GM21576 (cell line): ENCODE data around the gene ACTBL2.
"Not testable (repeated sequence)": the region's sequence is repeated elsewhere in the genome, so short reads cannot be mapped to it uniquely, and the experiment has no call there.

Experiments
- ATAC-seq: cut with Tn5 transposase; IDR thresholded peaks from one replicate; pipeline ENCODE4 v1.9.1; 2021; ENCODE audit warnings: mild to moderate bottlenecking, moderate library complexity; ENCODE audit not compliant: unreplicated experiment

ACTBL2 gene

DNA sequence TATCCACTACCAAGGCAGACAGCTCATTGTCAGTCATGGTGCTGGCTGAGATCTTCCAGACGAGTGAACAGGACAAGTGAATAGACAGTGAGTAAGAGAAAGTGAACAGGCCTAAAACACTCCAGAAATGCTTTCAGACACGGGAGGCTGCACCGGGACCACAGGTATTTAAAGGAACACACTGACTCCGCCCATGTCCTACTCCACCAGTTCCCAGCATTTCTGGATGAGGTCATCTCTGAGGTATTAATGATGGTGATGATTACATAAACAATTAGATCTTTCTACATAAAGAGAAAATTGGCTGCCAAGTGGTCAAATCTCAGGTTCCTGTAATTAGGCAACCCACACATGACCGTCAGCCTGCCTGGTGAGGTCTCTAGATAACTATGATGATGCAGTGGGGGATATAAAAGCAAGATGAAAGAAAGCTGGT lies at the start of gene ACTBL2:
Gene ACTBL2 (minus strand): TSS at position 141 of the 436 bp plus-strand sequence. CDS start 104 bp downstream, at position 37.
- ATAC-seq, result no peak

DNA sequence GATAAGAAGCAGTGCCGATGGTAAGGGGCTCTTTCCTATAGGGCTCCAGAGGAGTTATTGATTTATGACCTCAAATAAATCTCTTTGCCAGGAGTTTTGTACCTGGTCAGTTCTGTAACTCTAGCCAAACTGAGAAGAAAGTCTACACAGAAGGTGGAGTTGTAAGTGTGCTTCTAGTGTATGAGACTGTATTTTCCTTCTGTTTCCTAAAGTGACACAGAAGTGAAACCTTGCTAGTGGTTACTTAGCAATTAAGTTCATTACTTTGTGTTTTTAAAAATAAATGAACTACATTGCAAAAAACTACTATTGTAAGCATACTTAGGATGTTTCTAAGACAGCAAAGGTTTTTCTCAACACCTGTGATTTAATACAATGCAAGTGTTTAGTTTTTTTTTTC lies 48.7 kb upstream of the ACTBL2 start:
- no peak for ATAC-seq

DNA sequence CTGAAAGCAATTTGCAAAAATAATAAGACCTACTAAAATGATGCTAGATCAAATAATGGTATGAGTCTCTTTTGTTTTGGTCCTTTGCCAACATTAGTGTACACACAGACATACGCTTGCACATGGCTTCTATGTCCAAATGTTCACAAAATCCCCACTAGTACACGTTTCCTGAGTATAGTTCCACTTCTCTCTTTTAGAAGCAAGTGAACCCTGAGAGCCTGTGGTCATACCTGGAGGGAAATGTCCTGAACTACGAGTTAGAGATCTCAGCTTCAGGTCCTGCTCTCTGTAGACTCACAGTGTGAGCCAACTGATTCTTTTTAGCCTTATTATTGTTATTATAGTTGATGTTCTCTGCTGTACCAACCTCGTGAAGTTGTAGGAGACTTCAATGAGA lies 47.3 kb upstream of the ACTBL2 start:
- ATAC-seq, result peak; percentile 57

DNA sequence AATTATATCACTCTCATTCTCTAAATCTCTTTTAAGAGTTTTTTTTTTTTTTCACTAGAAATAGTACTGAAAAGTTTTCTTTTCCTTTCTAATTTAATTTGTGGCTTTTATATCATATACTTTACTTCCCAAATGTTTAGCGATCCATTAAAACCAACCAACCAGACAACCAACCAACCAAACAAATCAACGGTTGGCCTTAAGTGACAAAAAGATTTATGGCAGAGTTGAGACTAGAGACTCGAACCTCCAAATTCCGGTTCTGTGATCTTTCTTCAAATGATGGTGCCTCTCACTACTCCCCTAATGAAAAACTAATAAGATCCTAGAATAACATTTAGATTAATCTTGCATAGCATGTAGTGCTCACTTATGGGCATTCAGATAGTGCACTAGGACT lies 45.3 kb upstream of the ACTBL2 start:
- ATAC-seq, result no peak

DNA sequence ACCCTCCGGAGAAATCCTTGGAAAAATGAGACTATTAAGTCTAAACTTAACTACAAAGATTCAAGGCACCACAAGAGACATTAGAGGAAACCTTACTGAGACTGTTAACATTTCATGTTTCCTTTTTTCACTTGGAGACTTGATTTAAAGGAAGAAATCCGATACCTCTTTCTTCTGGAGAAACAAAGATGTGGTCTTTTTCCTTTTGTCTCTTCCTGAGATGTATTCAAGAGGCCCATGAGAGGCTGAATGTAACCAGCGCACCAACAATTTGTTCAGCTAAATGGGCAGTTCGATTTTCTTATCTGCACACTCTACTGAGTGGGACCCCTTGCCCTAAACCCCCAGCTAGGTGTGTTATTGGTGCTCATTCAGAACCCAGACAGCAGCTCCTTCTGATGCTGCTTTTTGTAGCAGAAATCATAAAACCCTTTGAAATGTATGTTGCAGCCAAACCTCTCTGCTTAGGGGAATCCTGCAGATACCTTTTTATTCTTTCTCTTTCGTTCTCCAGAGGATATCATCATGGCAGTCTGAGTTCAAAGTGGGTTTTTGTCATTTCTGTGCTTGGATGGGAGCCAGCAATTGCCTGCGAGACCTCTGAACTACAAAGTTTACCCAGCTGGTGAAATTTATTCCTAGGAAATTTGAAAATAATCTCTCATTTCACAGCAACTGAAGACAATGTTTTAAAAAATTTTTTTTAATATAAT lies 41.9 kb upstream of the ACTBL2 start:
- ATAC-seq, result no peak

DNA sequence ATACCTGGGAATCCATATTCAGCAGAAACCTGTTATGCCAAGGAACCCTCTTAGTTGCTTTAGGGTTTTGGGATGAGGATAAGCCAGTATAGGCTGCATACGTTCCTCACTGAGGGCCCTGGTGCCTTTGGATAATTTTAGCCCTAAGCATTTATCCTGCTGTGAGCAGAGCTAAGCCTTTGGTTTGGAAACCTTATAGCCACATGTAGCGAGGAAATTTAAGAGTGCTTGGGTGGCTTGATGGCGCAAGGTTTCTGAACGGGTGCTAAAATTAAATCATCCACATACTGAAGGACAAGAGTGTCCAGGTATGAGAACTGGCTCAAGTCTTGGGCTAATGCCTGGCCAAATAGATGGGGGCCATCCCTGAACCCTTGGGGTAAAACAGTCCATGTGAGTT lies 39.9 kb upstream of the ACTBL2 start:
- not testable (repeated sequence) for ATAC-seq

DNA sequence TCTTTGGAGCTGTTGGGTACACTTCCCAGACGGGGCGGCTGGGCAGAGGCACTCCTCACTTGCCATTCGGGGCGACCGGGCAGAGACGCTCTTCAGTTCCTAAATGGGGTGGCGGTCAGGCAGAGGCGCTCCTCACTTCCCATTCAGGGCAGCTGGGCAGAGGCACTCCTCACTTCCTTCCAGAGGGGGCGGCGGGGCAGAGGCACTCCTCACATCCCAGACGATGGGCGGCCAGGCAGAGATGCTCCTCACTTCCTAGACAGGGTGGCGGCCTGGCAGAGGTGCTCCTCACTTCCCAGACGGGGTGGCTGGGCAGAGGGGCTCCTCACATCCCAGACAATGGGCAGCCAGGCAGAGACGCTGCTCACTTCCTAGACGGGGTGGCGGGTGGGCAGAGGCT lies 35.8 kb upstream of the ACTBL2 start:
- ATAC-seq, result not testable (repeated sequence)

DNA sequence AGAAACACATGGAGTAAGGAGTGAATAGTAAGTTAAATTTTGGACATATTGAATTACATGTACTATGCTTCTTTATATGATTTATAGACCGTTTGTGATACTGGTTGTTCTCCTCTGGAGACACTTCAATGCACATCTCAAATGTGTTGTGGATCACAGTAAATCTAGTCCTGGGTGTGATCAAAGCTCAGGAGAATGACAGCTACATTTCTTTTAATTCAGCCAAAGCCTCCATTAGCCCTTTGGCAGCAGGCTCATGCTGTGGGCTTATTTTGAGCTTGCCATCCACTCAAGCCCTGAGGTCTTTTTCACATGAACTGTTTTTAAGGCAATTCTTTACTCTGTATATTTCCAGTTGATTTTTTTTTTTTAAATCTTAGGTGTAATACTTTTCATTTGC lies 34.6 kb upstream of the ACTBL2 start:
- no peak for ATAC-seq

DNA sequence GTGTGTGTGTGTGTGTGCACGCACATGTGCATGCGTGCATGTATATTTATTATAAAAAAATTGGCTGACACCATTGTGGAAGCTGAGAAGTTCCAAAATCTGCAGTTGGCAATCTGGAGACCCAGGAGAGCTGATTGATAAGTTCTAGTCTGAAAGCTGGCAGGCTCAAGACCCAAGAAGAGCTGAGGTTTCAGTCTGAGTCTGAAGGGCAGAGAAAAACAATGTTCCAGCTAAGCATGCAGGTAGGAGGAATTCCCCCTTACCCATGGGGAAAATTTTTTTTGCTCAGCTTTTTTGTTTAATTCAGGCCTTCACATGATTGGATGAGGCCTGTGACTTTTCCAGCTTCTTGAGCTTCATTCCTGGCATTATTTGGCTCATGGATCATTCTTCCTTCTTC lies 31.2 kb upstream of the ACTBL2 start:
- ATAC-seq, result no peak

DNA sequence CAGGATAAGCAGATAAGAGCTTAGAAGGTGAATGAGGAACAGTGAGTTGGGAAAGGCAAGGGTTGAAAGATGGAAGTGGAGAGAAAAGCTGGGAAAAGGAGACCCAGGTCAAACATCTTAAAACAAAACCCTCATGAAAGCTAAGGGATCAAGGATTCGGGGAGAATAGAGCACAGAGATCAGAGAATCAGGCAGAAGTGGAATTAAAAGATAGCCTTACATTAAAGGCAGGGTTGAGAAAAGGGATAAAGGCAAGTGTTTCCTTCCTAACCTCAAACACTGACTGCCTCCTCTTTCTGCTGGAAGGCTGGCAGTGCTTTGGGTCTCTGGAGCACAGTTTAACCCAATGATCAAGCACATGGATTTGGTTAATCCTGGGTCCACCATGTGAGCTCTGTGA lies 28.7 kb upstream of the ACTBL2 start:
- no peak for ATAC-seq

DNA sequence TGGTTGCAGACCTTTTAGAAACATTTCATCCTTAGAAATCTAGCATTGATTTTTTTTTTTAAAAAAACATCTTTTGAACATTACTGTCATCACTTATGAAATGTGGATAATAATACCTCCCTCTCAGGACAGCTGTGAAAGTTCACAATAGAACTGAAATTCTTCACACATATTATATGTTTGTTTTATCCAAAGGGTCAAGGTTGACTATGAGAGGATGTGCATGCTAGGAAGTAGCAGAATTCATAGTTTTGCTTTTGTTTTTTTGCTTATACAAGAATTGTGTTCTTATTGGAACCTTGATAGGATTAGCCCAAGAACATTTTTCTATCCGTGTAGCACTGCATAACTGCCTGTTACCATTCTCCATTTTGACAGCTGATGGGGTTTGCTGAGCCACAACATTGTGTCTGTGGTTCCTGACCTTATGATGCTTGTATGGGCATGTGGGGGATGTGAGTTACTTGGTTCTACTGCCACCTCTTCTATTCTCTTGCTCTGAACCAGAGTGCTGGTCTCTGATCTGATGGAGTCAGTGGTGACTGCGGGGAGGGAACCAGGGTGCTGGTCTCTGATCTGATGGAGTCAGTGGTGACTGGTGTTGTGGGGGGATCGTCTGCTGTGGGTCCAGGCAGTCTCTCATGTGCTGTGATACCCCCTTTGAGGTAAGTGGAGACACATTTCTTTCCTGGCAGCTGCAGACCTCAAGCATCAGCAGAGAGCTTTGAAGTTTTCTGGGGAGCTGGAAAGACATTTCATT lies 27.1 kb upstream of the ACTBL2 start:
- no peak for ATAC-seq

DNA sequence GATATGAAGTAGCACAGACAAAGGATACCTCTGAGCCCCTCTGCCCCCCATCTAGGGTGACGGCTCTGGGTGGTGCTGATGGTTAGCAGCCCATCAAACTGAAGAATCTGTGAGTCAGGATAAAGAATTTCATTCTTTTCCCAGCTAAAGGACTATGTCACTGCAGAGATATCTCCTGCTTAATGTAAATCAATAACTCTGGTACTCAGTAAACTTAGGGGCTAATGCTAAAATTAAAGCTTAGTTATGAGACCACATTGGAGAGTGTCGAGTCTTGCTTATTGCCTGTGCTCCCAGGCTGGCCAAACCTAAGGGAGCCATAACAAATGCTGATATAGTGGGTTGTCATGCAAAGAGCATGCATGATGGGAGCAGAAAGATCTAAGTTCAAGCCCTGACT lies 25.6 kb upstream of the ACTBL2 start:
- ATAC-seq, result no peak

DNA sequence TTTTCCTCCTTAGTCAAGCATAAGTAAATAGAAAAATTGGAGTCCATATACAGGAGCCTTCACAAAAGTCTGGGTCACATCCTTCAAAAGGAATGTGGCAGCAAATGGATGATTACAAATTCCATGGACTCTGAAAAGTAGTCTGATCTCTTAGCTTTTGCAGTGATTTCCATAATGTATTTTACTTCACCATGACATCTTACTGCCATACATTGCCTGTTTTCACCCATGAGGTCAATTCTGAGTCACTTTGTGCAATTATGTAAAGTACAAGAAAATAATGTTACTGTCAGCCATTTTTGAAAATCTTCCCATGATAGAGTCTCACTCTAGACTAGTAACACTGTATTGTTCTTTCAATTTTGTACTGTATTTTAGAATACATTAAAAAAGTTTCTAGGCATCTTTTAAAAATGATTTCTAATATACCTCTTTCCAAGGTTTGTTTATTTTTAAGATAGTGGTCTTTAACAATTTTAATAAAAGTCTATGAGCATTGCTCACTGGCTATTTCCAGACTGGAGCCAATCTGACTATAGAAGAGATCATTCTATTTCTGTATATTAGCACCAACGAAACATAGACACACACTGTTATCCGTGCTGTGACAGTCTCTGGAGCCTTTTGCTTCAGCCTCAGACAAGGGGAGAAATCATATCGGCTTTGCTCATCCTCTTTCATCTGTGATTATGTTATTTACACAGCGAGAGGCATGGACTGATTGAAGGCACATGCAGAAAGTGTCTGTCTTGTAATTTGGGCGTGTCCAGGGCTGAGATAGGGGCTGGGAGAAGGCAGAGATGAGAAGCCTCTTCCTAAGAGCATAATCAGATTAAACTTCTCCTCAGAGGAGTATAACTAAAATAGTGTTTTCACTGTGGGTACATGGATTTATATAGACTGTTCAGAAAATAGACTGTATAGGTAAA lies 22.9 kb upstream of the ACTBL2 start:
- ATAC-seq, result no peak

DNA sequence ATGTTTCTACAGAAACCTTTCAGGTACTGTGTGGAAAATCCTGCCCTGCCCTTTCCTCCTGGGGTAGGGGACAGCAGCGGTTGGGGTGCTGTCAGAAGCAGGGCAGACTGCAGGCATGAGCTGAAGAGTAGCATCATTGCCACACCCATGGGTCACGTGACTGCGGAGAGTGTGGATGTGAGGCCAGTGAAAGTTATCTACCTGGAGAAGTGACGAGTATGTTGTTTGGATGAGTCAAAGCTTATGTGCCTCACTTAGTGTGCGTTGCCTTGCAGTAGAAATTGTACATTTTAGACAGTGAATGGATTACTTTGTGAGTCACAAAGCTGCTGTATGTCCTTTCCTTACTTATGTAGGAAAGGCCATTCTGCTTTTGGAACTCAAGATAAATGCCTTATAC lies 21.7 kb upstream of the ACTBL2 start:
- ATAC-seq, result no peak

DNA sequence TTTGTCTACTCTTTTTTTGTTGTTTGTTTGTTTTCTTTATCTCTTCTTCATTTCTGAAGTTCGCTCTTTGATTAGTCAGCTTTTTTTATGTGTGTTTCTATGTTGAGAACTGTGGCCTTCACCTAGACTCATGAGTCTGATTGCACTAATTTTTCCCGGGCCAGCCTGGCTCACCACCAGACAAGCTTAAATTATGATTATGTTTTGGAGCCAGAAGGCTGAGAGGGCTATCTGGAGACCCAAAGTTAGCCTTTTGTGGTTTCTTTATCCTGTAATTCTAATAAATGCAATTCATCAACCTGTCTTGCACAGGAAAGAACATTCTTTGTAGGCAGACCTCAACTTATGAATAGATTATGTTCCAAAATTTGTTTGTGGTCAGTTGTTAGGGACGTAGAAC lies 20.8 kb upstream of the ACTBL2 start:
- ATAC-seq, result no peak

DNA sequence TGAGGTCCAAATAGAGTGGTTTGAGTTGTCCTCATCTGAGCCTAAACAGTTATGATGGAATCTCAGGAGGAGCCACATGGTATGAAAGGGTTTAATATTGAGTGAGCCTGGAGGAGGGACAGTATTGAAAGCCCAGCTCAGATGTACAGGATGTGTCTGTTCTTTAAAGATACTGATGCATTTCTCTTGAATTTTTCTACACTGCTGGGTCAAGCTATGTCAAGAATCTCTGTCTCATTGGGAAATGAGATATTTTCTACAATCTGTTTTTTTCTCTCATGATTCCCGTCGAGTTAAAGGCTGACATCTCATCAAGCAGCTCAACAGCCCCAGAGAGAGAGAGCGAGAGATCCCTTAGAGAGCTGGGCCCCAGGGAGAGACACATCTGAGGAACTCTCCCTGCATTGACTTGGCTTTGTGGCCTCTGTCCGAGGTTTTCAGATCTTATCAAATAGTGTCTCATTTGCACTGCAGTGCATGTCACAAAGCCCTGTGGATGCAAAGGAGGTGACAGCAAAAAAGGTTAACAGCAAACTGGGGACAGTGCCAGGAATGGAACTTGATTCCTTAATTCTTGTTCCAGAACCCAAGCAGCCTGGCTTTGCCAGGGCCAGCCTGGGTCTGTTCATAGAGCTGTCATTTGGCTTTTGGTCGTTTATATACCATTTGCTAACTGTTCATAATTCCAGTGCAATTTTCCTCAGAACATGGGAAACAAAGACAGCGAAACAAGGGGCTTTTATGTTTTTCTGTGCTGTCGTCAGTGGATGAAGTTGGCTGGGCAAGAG lies 19.0 kb upstream of the ACTBL2 start:
- no peak for ATAC-seq

DNA sequence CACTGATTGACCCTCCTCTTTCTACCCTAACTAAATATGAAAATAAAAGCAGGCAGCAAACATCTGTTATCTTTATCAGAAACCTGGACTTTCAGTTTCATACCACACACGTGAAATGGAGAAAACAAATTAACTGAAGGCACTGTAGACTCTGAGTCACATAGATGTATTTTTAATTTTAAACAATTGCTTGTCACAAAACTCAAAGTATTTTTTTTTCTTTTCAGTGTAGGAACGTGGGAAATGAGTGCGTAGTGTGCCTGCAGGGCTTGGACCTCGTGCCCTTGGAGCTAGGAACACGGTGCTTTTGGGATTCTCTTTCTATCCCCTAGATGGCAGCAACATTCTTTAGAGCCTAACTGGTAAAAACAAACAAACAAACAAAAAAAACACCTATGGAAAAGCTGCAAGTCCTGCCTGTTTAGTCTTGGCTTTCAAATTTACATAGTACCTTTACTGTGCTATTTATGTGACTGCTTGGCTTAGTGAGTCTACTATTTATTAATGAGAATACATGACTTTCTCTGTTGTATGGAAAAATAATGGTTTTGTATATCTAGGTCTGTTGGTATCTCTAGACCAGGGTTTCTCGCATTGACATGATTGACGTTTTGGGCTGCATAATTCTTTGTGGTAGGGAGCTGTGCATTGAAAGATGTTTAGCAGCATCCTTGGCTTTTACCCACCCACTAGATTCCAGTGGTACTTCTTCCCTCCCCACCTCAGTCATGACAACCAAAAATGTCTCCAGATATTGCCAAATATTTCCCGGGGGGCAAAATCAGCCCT lies 16.8 kb upstream of the ACTBL2 start:
- peak; percentile 89 for ATAC-seq

DNA sequence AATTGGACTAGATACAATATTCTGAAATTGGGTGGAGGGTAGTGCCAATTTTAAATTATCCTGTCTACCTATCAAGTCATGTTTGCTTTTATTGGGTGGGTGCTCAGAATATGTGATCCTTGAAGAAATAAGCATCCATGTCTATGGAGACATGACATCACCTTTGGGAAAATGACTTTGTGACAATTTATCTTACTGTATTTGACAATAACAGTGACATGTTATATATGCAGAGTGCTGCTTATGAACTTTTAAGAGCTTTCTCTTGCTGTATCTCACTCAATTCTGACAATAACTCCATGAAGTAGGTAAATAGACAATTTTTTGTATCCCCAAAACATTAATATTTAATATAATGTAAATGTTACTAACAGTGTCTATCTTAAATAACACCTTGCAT lies 15.1 kb upstream of the ACTBL2 start:
- no peak for ATAC-seq

DNA sequence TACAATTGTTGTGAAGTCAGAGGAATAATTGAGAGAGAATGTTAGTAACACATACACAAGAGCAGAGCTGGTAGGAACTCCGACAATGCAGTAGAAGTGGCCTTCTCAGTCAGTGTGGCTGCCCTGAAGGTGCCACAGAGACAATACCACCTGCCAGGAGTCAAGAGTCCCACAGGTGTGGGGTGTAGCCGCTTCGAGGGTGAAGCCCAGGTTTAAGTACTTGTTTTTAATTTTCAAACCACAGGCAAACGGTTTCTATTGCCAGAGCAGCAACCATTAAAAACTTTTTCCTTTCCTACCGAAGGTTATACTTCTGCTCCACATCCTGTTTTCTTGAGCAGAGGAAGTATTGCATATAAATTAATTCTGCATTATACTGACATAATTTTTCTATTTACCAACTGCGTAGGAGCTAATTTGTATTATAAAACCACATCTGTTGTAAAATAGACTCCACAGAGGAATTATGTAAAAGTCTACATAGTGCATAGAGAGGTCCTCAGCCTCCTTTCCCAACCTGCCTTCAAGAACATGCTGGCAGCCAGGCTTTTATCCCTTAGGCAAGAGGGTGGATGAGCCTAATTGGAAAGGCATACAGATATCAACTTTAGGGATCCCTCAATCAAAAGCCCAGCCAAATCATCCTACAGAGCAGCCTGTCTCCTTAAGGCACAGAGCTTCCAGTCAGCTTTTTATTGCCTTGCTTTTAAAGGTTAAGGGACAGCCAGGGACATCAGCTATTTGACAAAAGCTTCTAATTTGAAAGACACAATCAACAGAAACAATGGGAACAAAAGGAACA lies 12.9 kb upstream of the ACTBL2 start:
- ATAC-seq, result no peak
